ENCODE data around the gene PGA3.

Gene PGA3

GRCh38 chr11:61183645-61184044, 19.7 kb upstream of the PGA3 start:
- TF ChIP-seq ZNF274 (IDR thresholded peaks at IDR 0.05; ENCODE audit: low read depth, low read length) (no peak), SUZ12 (IDR thresholded peaks at IDR 0.05; ENCODE audit: extremely low read depth, insufficient read depth, insufficient read length) (no peak), YY1 (IDR thresholded peaks at IDR 0.05; ENCODE audit: insufficient read depth, insufficient read length) (no peak)
- Histone ChIP-seq H3K9me3 (ENCODE audit: insufficient read depth, low read length) (no peaks in the 10 kb centered on the region), H3K9ac (ENCODE audit: insufficient read length, low read depth) (no peak overlapping the region), H3K4me3 (ENCODE audit: insufficient read length, low read depth) (no peak overlapping the region), H3K4me1 (ENCODE audit: insufficient read depth, insufficient read length) (peaks cover 3% of the 10 kb centered on the region), H3K36me3 (ENCODE audit: insufficient read depth, insufficient read length, low read length) (no peaks in the 10 kb centered on the region), H3K27me3 (ENCODE audit: insufficient read depth, insufficient read length) (no peaks in the 10 kb centered on the region)
- DNase-seq (ENCODE audit: low read depth, low spot score): no peak

GRCh38 chr11:61186504-61186903, 16.8 kb upstream of the PGA3 start:
- Histone ChIP-seq H3K36me3 (ENCODE audit: insufficient read depth, insufficient read length, low read length) (no peaks in the 10 kb centered on the region), H3K4me3 (ENCODE audit: insufficient read length, low read depth) (no peak overlapping the region), H3K27me3 (ENCODE audit: insufficient read depth, insufficient read length) (no peaks in the 10 kb centered on the region), H3K4me1 (ENCODE audit: insufficient read depth, insufficient read length) (peaks cover 3% of the 10 kb centered on the region), H3K9me3 (ENCODE audit: insufficient read depth, low read length) (peaks cover 10% of the 10 kb centered on the region; the same call in 1 of the 2 replicates), H3K9ac (ENCODE audit: insufficient read length, low read depth) (no peak overlapping the region)
- DNase-seq (ENCODE audit: low read depth, low spot score): no peak
- TF ChIP-seq YY1 (IDR thresholded peaks at IDR 0.05; ENCODE audit: insufficient read depth, insufficient read length) (no peak), SUZ12 (IDR thresholded peaks at IDR 0.05; ENCODE audit: extremely low read depth, insufficient read depth, insufficient read length) (no peak), ZNF274 (IDR thresholded peaks at IDR 0.05; ENCODE audit: low read depth, low read length) (no peak)

GRCh38 chr11:61187505-61188130, 15.7 kb upstream of the PGA3 start:
- H3K9ac ChIP-seq (ENCODE audit: insufficient read length, low read depth): no peak overlapping the region

GRCh38 chr11:61189933-61190332, 13.4 kb upstream of the PGA3 start:
- H3K9ac ChIP-seq (ENCODE audit: insufficient read length, low read depth): no peak overlapping the region
- DNase-seq (ENCODE audit: low read depth, low spot score): no peak
- TF ChIP-seq SUZ12 (IDR thresholded peaks at IDR 0.05; ENCODE audit: extremely low read depth, insufficient read depth, insufficient read length) (no peak), ZNF274 (IDR thresholded peaks at IDR 0.05; ENCODE audit: low read depth, low read length) (no peak), YY1 (IDR thresholded peaks at IDR 0.05; ENCODE audit: insufficient read depth, insufficient read length) (no peak)
- H3K4me1 ChIP-seq (ENCODE audit: insufficient read depth, insufficient read length): peaks cover 4% of the 10 kb centered on the region
- peaks cover 3% of the 10 kb centered on the region for H3K27me3 ChIP-seq (ENCODE audit: insufficient read depth, insufficient read length)
- H3K9me3 ChIP-seq (ENCODE audit: insufficient read depth, low read length): peaks cover 11% of the 10 kb centered on the region; the same call in 1 of the 2 replicates
- no peaks in the 10 kb centered on the region for H3K36me3 ChIP-seq (ENCODE audit: insufficient read depth, insufficient read length, low read length)
- no peak overlapping the region for H3K4me3 ChIP-seq (ENCODE audit: insufficient read length, low read depth)

More at GRCh38 chr11:61187505-61188130, 15.7 kb upstream of the PGA3 start:
- DNase-seq (ENCODE audit: low read depth, low spot score): peak; percentile 81
- H3K4me1 ChIP-seq (ENCODE audit: insufficient read depth, insufficient read length): peaks cover 3% of the 10 kb centered on the region
- no peaks in the 10 kb centered on the region for H3K36me3 ChIP-seq (ENCODE audit: insufficient read depth, insufficient read length, low read length)
- TF ChIP-seq SUZ12 (IDR thresholded peaks at IDR 0.05; ENCODE audit: extremely low read depth, insufficient read depth, insufficient read length) (no peak), ZNF274 (IDR thresholded peaks at IDR 0.05; ENCODE audit: low read depth, low read length) (no peak), YY1 (IDR thresholded peaks at IDR 0.05; ENCODE audit: insufficient read depth, insufficient read length) (no peak)
- H3K27me3 ChIP-seq (ENCODE audit: insufficient read depth, insufficient read length): no peaks in the 10 kb centered on the region
- H3K4me3 ChIP-seq (ENCODE audit: insufficient read length, low read depth): no peak overlapping the region
- peaks cover 11% of the 10 kb centered on the region; the same call in 1 of the 2 replicates for H3K9me3 ChIP-seq (ENCODE audit: insufficient read depth, low read length)

- H3K9me3 ChIP-seq (ENCODE audit: insufficient read depth, low read length): peaks cover 16% of the 10 kb centered on the region; the same call in 1 of the 2 replicates
- H3K36me3 ChIP-seq (ENCODE audit: insufficient read depth, insufficient read length, low read length): no peaks in the 10 kb centered on the region
- no peak for TF ChIP-seq SUZ12 (IDR thresholded peaks at IDR 0.05; ENCODE audit: extremely low read depth, insufficient read depth, insufficient read length)
- TF ChIP-seq YY1 (IDR thresholded peaks at IDR 0.05; ENCODE audit: insufficient read depth, insufficient read length): no peak
- no peak for TF ChIP-seq ZNF274 (IDR thresholded peaks at IDR 0.05; ENCODE audit: low read depth, low read length)
- no peak overlapping the region for H3K4me3 ChIP-seq (ENCODE audit: insufficient read length, low read depth)
- peak overlapping the region; percentile 46 for H3K9ac ChIP-seq (ENCODE audit: insufficient read length, low read depth)
- peaks cover 4% of the 10 kb centered on the region for H3K4me1 ChIP-seq (ENCODE audit: insufficient read depth, insufficient read length)
- peaks cover 3% of the 10 kb centered on the region for H3K27me3 ChIP-seq (ENCODE audit: insufficient read depth, insufficient read length)
- DNase-seq (ENCODE audit: low read depth, low spot score): no peak
Measured at GRCh38 chr11:61193596-61193995, 9.7 kb upstream of the PGA3 start.

GRCh38 chr11:61194169-61194671, 9.1 kb upstream of the PGA3 start:
- no peak overlapping the region for H3K9ac ChIP-seq (ENCODE audit: insufficient read length, low read depth)
- DNase-seq (ENCODE audit: low read depth, low spot score): no peak
- peaks cover 3% of the 10 kb centered on the region for H3K27me3 ChIP-seq (ENCODE audit: insufficient read depth, insufficient read length)
- H3K9me3 ChIP-seq (ENCODE audit: insufficient read depth, low read length): peaks cover 22% of the 10 kb centered on the region; the same call in 1 of the 2 replicates
- no peak overlapping the region for H3K4me3 ChIP-seq (ENCODE audit: insufficient read length, low read depth)
- H3K4me1 ChIP-seq (ENCODE audit: insufficient read depth, insufficient read length): peaks cover 4% of the 10 kb centered on the region
- TF ChIP-seq YY1 (IDR thresholded peaks at IDR 0.05; ENCODE audit: insufficient read depth, insufficient read length) (no peak), SUZ12 (IDR thresholded peaks at IDR 0.05; ENCODE audit: extremely low read depth, insufficient read depth, insufficient read length) (no peak), ZNF274 (IDR thresholded peaks at IDR 0.05; ENCODE audit: low read depth, low read length) (no peak)
- H3K36me3 ChIP-seq (ENCODE audit: insufficient read depth, insufficient read length, low read length): no peaks in the 10 kb centered on the region

GRCh38 chr11:61194981-61195695, 8.2 kb upstream of the PGA3 start:
- no peak for DNase-seq (ENCODE audit: low read depth, low spot score)
- no peaks in the 10 kb centered on the region for H3K36me3 ChIP-seq (ENCODE audit: insufficient read depth, insufficient read length, low read length)
- no peak overlapping the region for H3K9ac ChIP-seq (ENCODE audit: insufficient read length, low read depth)
- peaks cover 3% of the 10 kb centered on the region for H3K27me3 ChIP-seq (ENCODE audit: insufficient read depth, insufficient read length)
- no peak for TF ChIP-seq YY1 (IDR thresholded peaks at IDR 0.05; ENCODE audit: insufficient read depth, insufficient read length)
- TF ChIP-seq ZNF274 (IDR thresholded peaks at IDR 0.05; ENCODE audit: low read depth, low read length): no peak
- TF ChIP-seq SUZ12 (IDR thresholded peaks at IDR 0.05; ENCODE audit: extremely low read depth, insufficient read depth, insufficient read length): no peak
- peaks cover 4% of the 10 kb centered on the region for H3K4me1 ChIP-seq (ENCODE audit: insufficient read depth, insufficient read length)
- H3K9me3 ChIP-seq (ENCODE audit: insufficient read depth, low read length): peaks cover 25% of the 10 kb centered on the region; the same call in 1 of the 2 replicates
- no peak overlapping the region for H3K4me3 ChIP-seq (ENCODE audit: insufficient read length, low read depth)

Measured in NT2/D1 (cell line).